ENCODE data around the gene KRT3. TPM values are rescaled to one million over a fixed set of nuclear protein-coding genes. Genes with fewer than 3 reads are reported as not detected.

KRT3 gene
- total RNA-seq, 5 donors from 2014 or later (not counting 1 experiment from before 2014, with no cell fraction given), result not detected

Other genes with a start within 250 kb of the KRT3 start
- not detected for gene KRT71, start 243.0 kb downstream of the KRT3 start, total RNA-seq
- gene KRT74, start 222.3 kb downstream of the KRT3 start, total RNA-seq, result under 1 TPM in 4 of 5 donors, not detected in 1; 0.20 to 0.79 (median 0.45) TPM
- 10 to 100 TPM; 10.1 to 52.7 (median 28.7) TPM for gene KRT72, start 194.7 kb downstream of the KRT3 start, total RNA-seq
- gene KRT73, start 177.6 kb downstream of the KRT3 start, total RNA-seq, result 10 to 100 TPM in 3 of 5 donors, 1 to 10 TPM in 2; 6.8 to 37.9 (median 21.9) TPM
- 1 to 10 TPM in 2 of 5 donors, under 1 TPM in 3; 0.13 to 2.6 (median 0.82) TPM for gene KRT2, start 143.9 kb downstream of the KRT3 start, total RNA-seq
- 10 to 100 TPM in 2 of 5 donors, 1 to 10 TPM in 2, under 1 TPM in 1; 0.19 to 57.7 (median 10.0) TPM for gene KRT1, start 115.7 kb downstream of the KRT3 start, total RNA-seq
- gene KRT77, start 92.6 kb downstream of the KRT3 start, total RNA-seq, result not detected
- gene KRT76, start 18.8 kb downstream of the KRT3 start, total RNA-seq, result not detected
- gene KRT4, start 18.0 kb upstream of the KRT3 start, total RNA-seq, result not detected
- gene KRT79, start 38.2 kb upstream of the KRT3 start, total RNA-seq, result under 1 TPM in 1 of 5 donors, not detected in 4; 0.28 TPM
- not detected for gene KRT78, start 52.9 kb upstream of the KRT3 start, total RNA-seq
- 10 to 100 TPM in 2 of 5 donors, 1 to 10 TPM in 1, under 1 TPM in 2; 0.42 to 13.3 (median 8.0) TPM for gene KRT8, start 109.0 kb upstream of the KRT3 start, total RNA-seq
- 10 to 100 TPM in 3 of 5 donors, 1 to 10 TPM in 2; 3.0 to 14.9 (median 11.8) TPM for gene KRT18, start 153.0 kb upstream of the KRT3 start, total RNA-seq
- gene EIF4B, start 210.3 kb upstream of the KRT3 start, total RNA-seq, result 100 to 1,000 TPM; 710 to 755 (median 729) TPM

Data from T-cell (primary cell).